MM.1S (cell line): ENCODE measurements around the gene HIVEP1.

ENCODE experiments used
- CTCF ChIP-seq: fragments of 300-600 bp; sonication (generic); IDR thresholded peaks from 2 replicates; pipeline ENCODE4 v1.5.1; 2016; ENCODE audit warnings: antibody characterized with exemption, low read length, mixed read lengths
- EZH2 ChIP-seq: fragments of 300-600 bp; sonication (generic); optimal IDR thresholded peaks from 2 replicates; pipeline ENCODE3; 2017; ENCODE audit warnings: low read depth, mild to moderate bottlenecking, antibody characterized with exemption, low read length, mixed read lengths

- TF ChIP-seq CTCF = no peak
- no peak for TF ChIP-seq EZH2
These were observed 655 bp upstream of the HIVEP1 start for GRCh38 chr6:12011276-12012037.
